Neural cell (in vitro differentiated cells): ENCODE data around the gene CHPF. TPM values are rescaled to one million over a fixed set of nuclear protein-coding genes. Genes with fewer than 3 reads are reported as not detected.

Source experiments
- H2AFZ ChIP-seq: fragments of 200-600, 300-800 bp; sonication (generic), shearing (Covaris generic); 2 replicates; pipeline ENCODE4 v1.6.0; 2014; ENCODE audit warnings: low read depth, mild to moderate bottlenecking, antibody characterized with exemption, low read length, moderate library complexity
- H3F3A ChIP-seq: fragments of 200-600 bp; shearing (Covaris generic); 2 replicates; pipeline ENCODE4 v1.6.1; 2016; ENCODE audit warnings: mild to moderate bottlenecking, moderate library complexity, mixed read lengths, antibody characterized with exemption, low read length; ENCODE audit not compliant: insufficient read depth, poor library complexity, severe bottlenecking
- H3K27ac ChIP-seq: fragments of 200-600, 300-800 bp; sonication (generic), shearing (Covaris generic); 2 replicates; pipeline ENCODE4 v1.5.1; 2014; ENCODE audit warnings: mild to moderate bottlenecking, low read length, moderate library complexity
- H3K27me3 ChIP-seq: fragments of 300-800, 200-600 bp; sonication (generic), shearing (Covaris generic); 2 replicates; pipeline ENCODE4 v1.6.0; 2014; ENCODE audit warnings: mild to moderate bottlenecking, low read depth, low read length, moderate library complexity; ENCODE audit not compliant: insufficient read depth
- H3K36me3 ChIP-seq: fragments of 300-800, 200-600 bp; sonication (generic), shearing (Covaris generic); 2 replicates; pipeline ENCODE4 v1.5.1; 2014; ENCODE audit warnings: mild to moderate bottlenecking, antibody characterized with exemption, low read length, moderate library complexity; ENCODE audit not compliant: insufficient read depth
- H3K4me2 ChIP-seq: fragments of 300-800, 200-600 bp; sonication (generic), shearing (Covaris generic); 2 replicates; pipeline ENCODE4 v1.6.0; 2014; ENCODE audit warnings: mild to moderate bottlenecking, low read length
- H3K4me3 ChIP-seq: fragments of 300-800, 200-600 bp; sonication (generic), shearing (Covaris generic); 2 replicates; pipeline ENCODE4 v1.5.1; 2014; ENCODE audit warnings: mild to moderate bottlenecking, low read length, moderate library complexity
- H3K79me2 ChIP-seq: fragments of 200-600 bp; shearing (Covaris generic); replicated peaks from 2 replicates; pipeline ENCODE4 v1.6.0; 2014; ENCODE audit warnings: mild to moderate bottlenecking, low read length, moderate library complexity; ENCODE audit not compliant: insufficient read depth
- H3K9ac ChIP-seq: fragments of 300-800, 200-600 bp; sonication (generic), shearing (Covaris generic); 2 replicates; pipeline ENCODE4 v1.6.1; 2016; ENCODE audit warnings: mild to moderate bottlenecking, low read length, mixed read lengths
- H3K9me2 ChIP-seq: fragments of 200-600 bp; shearing (Covaris generic); 2 replicates; pipeline ENCODE4 v1.6.1; 2016; ENCODE audit warnings: mild to moderate bottlenecking, low read length, mixed read lengths; ENCODE audit not compliant: insufficient read depth
- H3K9me3 ChIP-seq: fragments of 200-600, 300-800 bp; sonication (generic), shearing (Covaris generic); 2 replicates; pipeline ENCODE4 v1.6.1; 2016; ENCODE audit warnings: mild to moderate bottlenecking, mixed run types, low read length, moderate library complexity, mixed read lengths
- H4K20me1 ChIP-seq: fragments of 200-600 bp; shearing (Covaris generic); 2 replicates; pipeline ENCODE4 v1.6.1; 2016; ENCODE audit warnings: mild to moderate bottlenecking, mixed run types; ENCODE audit not compliant: insufficient read depth
- CTCF ChIP-seq: fragments of 450-650 bp; IDR thresholded peaks from 2 replicates; pipeline ENCODE4 v1.5.1; 2014; ENCODE audit warnings: antibody characterized with exemption, mild to moderate bottlenecking, moderate library complexity; ENCODE audit not compliant: poor library complexity, severe bottlenecking
- EP300 ChIP-seq: fragments of 450-650 bp; conservative IDR thresholded peaks from 2 replicates; pipeline ENCODE4 v1.6.1; 2014; ENCODE audit warnings: antibody characterized with exemption, mild to moderate bottlenecking, moderate library complexity; ENCODE audit not compliant: poor library complexity, severe bottlenecking
- EZH2 ChIP-seq: fragments of 200-600, 300-800 bp; shearing (Covaris generic), sonication (generic); IDR thresholded peaks from 2 replicates; pipeline ENCODE4 v1.6.1; 2014; ENCODE audit warnings: antibody characterized with exemption, low read length, borderline replicate concordance, mild to moderate bottlenecking; ENCODE audit not compliant: insufficient read depth, poor library complexity, severe bottlenecking
- MXI1 ChIP-seq: fragments of 450-650 bp; conservative IDR thresholded peaks from 2 replicates; pipeline ENCODE4 v1.6.1; 2014; ENCODE audit warnings: antibody characterized with exemption, mild to moderate bottlenecking; ENCODE audit not compliant: poor library complexity, severe bottlenecking
- POLR2AphosphoS5 ChIP-seq: IDR thresholded peaks from 2 replicates; pipeline ENCODE4 v1.6.1; 2012
- RAD21 ChIP-seq: fragments of 450-650 bp; conservative IDR thresholded peaks from 2 replicates; pipeline ENCODE4 v1.6.1; 2014; ENCODE audit warnings: antibody characterized with exemption, mild to moderate bottlenecking, moderate library complexity
- SMC3 ChIP-seq: fragments of 450-650 bp; conservative IDR thresholded peaks from 2 replicates; pipeline ENCODE4 v1.6.1; 2014; ENCODE audit warnings: antibody characterized with exemption, mild to moderate bottlenecking, moderate library complexity; ENCODE audit not compliant: poor library complexity
- TAF1 ChIP-seq: IDR thresholded peaks from 2 replicates; pipeline ENCODE4 v1.6.1; 2012; ENCODE audit warnings: low read depth
- polyA plus RNA-seq: library from polyadenylated mRNA; depleted of rRNA; stranded (reverse); fragments of >200 nt; gene quantifications from 2 replicates; pipeline ENCODE4 v1.2.3, GENCODE V29; 2014
- TF ChIP-seq, protein P1 (sequence below): IDR thresholded peaks from 2 replicates; pipeline ENCODE4 v1.6.1; 2012; ENCODE audit warnings: borderline replicate concordance

CHPF gene
- polyA plus RNA-seq, 1 donor from 2014 or later, result 28.6 TPM

- no peaks in the 10 kb centered on the region for H3K9me2 ChIP-seq
- H3K9me3 ChIP-seq, result no peaks in the 10 kb centered on the region
- H3K4me2 ChIP-seq, result peak within 1 kb of the TSS; percentile 73
- TF ChIP-seq CTCF (peak; percentile 38), POLR2AphosphoS5 (peak; percentile 43), EZH2 (no peak), TAF1 (no peak), EP300 (peak; percentile 44), RAD21 (peak; percentile 43), SMC3 (no peak), MXI1 (peak; percentile 56)
- TF ChIP-seq, protein P1, sequence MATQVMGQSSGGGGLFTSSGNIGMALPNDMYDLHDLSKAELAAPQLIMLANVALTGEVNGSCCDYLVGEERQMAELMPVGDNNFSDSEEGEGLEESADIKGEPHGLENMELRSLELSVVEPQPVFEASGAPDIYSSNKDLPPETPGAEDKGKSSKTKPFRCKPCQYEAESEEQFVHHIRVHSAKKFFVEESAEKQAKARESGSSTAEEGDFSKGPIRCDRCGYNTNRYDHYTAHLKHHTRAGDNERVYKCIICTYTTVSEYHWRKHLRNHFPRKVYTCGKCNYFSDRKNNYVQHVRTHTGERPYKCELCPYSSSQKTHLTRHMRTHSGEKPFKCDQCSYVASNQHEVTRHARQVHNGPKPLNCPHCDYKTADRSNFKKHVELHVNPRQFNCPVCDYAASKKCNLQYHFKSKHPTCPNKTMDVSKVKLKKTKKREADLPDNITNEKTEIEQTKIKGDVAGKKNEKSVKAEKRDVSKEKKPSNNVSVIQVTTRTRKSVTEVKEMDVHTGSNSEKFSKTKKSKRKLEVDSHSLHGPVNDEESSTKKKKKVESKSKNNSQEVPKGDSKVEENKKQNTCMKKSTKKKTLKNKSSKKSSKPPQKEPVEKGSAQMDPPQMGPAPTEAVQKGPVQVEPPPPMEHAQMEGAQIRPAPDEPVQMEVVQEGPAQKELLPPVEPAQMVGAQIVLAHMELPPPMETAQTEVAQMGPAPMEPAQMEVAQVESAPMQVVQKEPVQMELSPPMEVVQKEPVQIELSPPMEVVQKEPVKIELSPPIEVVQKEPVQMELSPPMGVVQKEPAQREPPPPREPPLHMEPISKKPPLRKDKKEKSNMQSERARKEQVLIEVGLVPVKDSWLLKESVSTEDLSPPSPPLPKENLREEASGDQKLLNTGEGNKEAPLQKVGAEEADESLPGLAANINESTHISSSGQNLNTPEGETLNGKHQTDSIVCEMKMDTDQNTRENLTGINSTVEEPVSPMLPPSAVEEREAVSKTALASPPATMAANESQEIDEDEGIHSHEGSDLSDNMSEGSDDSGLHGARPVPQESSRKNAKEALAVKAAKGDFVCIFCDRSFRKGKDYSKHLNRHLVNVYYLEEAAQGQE, result no peak
- no peaks in the 10 kb centered on the region for H3K27me3 ChIP-seq
- H3K79me2 ChIP-seq, result no peaks in the 10 kb centered on the region
- H3K27ac ChIP-seq, result peak within 1 kb of the TSS; percentile 12
- H3K36me3 ChIP-seq, result no peaks in the 10 kb centered on the region
- H3F3A ChIP-seq, result no peaks in the 10 kb centered on the region
- H3K4me3 ChIP-seq, result peak within 1 kb of the TSS; percentile 59
- no peaks in the 10 kb centered on the region for H4K20me1 ChIP-seq
- peak within 1 kb of the TSS; percentile 59 for H3K9ac ChIP-seq
- no peak within 1 kb of the TSS for H2AFZ ChIP-seq
These were observed 29.3 kb downstream of the CHPF start, which contains the start of gene ASIC4 for GRCh38 chr2:219514196-219514761. Gene ASIC4, plus strand, starts transcription at chr2:219514482. Its CDS starts 243 bp downstream, at chr2:219514725.

DNA sequence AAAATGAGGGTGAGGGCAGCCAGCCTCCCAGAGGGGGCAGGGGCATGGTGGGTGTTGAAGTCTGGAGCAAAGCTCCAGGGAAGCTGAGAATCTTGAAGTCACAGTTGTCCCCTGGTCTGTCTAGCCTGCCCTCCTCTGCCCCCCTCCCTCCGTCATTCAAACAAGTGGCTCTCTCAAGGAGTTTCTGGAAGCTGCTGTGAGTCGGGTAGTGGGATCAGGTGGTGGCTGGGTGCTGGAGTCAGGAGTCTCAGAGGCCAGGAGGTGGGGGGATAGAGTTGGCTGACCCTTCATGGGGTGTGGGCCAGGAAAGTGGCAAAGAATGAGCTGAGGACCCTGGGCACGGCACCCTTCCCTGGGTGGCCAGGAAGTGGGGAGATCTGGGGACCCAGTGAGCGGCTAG lies 29.8 kb downstream of the CHPF start:
- peak overlapping the region; percentile 59 for H3K9ac ChIP-seq
- peak overlapping the region; percentile 59 for H3K4me3 ChIP-seq
- H3K27ac ChIP-seq, result peak overlapping the region; percentile 12
- no peaks in the 10 kb centered on the region for H3K36me3 ChIP-seq
- H3K27me3 ChIP-seq, result no peaks in the 10 kb centered on the region
- no peaks in the 10 kb centered on the region for H4K20me1 ChIP-seq
- no peaks in the 10 kb centered on the region for H3K79me2 ChIP-seq
- no peaks in the 10 kb centered on the region for H3K9me2 ChIP-seq
- H3F3A ChIP-seq, result no peaks in the 10 kb centered on the region
- peak overlapping the region; percentile 73 for H3K4me2 ChIP-seq
- H3K9me3 ChIP-seq, result no peaks in the 10 kb centered on the region
- H2AFZ ChIP-seq, result no peak overlapping the region
- no peak for TF ChIP-seq SMC3
- no peak for TF ChIP-seq RAD21
- TF ChIP-seq EP300, result no peak
- no peak for TF ChIP-seq CTCF
- TF ChIP-seq, protein P1, result no peak
- no peak for TF ChIP-seq EZH2
- no peak for TF ChIP-seq POLR2AphosphoS5
